GM04504 (cell line): Measurements from ENCODE around the gene RNLS.

Experiments used
- DNase-seq: peaks from one replicate; pipeline ENCODE4 v3.0.0-alpha.2; 2012; ENCODE audit warnings: low read depth

Gene RNLS

DNA sequence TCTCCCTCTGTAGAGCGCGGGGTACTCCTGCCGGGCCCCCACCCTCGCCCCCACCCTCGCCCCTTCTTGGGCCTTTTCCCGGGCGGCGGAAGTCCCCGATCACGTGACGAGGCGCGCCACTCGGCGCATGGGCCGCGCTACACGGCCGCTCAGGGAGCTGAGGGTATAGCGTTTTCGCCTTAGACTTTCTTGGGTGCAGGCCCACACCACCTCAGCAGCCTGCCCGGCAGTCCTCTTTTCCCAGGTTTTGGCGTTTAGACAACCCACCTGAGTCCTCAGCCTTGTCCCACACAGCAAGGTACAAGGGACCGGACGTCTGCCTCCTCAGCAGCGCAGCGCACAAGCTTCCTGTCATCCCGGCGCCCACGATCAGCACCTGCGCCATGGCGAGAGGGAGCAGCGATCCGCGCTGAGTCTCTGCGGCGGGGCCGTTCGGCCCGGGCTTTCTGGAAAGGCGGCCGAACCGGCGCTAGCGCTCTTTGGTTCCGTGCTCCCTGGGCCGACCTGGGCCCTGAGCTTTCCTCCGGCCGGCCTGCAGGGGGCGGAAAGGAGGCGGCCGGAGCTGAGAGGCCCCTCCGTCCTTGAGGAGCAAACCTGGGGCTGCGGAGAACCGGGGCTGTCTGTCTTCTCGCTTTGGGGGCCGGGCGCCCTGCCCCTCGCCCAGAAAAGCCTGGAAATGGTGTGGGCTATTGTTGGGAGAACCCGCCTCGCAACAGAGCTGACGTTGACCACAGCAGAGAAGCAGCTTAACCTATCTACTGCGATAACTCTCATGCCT, at the start of gene RNLS:
Gene RNLS (minus strand): TSS at position 513 of the 778 bp plus-strand sequence.
- peak; percentile 29 for DNase-seq

DNA sequence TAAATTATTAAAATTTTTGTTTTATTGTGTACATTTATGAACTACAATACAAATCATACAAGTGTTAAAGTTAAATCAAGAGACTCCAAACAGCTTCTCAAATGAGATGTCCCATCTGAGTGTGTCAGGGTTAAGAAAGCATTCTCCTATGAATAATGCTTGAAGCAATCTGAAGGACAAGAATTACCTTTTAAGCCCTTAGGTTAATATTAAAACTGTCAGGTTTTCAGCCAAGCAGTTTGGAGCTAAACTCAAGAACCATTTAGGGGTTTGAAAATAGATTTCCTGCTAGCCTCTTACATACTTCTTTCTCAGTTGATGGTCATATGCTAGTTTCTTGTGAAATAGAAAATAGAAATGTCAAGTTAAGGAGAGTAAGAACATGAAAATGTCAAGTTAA, 41.7 kb upstream of the RNLS start:
- DNase-seq, result no peak

DNA sequence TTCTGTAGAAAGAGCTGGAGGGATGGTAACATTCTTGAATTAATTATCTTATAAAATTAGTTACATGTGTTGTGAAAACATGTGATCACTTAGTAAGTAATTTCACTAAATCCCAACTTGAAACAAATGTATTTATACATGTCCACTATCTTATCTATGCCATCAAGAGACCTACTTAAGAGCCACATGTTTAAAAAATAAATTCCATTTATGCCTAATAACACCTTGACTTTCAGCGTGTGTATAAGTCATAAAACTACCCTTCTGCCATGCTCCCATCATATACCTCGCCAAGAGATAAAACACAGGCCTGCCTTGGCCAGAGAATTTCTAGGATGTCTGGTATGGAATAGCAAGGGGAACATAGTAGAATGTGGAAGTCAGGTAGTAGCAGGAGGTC, 40.7 kb upstream of the RNLS start:
- DNase-seq, result no peak

GRCh38 chr10:88620441-88620840, 37.3 kb upstream of the RNLS start:
- DNase-seq, result no peak

- no peak for DNase-seq
Observed at GRCh38 chr10:88618496-88618895, 35.4 kb upstream of the RNLS start.

GRCh38 chr10:88617772-88618300, 34.7 kb upstream of the RNLS start:
- no peak for DNase-seq

DNA sequence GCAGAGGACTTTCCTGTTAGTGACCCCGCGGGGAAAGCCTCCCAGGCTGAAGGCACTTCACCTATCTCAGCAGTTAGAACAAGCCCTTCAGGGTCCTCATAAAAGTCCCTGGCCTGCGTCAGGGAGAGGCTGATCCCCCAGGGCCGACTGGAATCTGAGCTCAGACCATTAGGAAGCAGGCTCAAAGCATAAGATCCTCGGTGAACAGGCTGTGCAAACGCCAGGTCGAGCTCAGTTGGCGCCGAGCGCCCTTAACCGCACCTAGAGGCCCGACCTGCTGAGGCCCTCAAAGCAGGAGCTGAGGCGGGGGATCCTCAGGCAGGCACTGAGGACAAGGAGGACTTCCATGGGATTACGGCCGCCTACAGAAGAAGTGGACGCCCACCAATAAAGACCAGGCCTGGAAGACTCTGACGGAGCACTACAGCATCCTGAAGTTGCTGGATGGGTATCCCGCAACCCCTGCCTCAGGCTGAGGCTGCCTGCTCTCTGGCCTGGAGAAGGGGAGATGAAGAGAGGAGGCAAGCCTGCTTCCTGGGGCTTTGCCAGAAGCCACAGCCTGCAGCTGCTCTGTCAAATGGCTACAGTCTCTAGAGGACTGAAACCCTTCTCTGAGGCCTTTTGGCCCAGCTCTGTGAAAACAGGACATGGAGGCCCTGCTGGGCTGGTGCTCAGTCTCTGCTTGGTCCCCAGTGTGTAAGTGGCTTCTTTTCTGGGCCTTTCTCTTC, 33.3 kb upstream of the RNLS start:
- DNase-seq, result no peak

DNA sequence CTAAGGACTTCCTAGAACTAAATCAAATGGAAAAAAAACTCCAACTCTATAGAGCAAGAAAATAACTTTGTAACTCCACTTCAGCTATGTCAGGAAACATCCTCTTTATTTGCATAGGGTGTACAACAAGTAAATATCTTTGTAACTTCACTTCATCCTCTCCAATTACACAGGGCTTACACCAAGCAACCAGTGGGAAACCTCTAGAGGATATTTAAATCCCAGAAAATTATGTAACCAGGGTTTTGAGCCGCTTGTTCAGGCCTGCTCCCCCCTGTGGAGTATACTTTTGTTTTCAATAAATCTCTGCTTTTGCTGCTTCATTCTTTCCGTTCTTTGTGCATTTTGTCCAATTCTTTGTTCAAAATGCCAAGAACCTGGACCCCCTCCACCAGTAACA, 25.7 kb upstream of the RNLS start:
- no peak for DNase-seq

DNA sequence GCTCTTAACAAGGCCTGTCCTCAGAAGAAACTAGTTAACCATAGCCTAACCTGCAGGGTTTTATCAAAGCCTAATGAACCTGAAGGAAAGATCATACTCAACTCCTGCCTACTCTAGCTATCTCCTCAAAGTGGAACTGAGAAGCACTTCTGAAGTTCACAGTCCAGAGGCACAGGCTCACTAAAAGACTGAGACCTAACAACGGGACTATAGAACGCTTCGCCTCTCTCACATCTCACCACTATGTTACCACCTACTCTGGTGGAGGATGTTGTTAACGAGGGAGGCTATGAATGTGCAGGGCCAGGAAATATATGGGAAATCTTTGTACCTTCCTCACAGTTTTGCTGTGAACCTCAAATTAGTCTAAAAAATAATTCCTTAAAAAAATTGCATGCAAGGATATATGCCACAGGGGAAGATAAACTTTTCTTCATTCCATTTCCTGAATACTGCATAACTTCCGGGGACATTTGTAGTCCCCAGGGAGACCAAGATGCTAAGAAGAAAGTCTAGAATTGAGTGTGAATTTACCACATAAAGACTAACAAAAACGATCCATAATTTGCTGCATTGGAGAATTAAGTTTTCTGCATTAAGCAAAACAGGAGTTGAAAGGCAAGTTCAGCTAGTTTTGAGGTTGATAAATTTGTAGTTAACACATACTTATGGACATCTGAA, 25.1 kb upstream of the RNLS start:
- DNase-seq, result no peak

- no peak for DNase-seq
Observed at GRCh38 chr10:88598055-88598454, 14.9 kb upstream of the RNLS start.

- DNase-seq, result no peak
Observed at GRCh38 chr10:88594482-88594881, 11.4 kb upstream of the RNLS start.

- DNase-seq, result no peak
Observed at GRCh38 chr10:88592906-88593305, 9.8 kb upstream of the RNLS start.

- no peak for DNase-seq
Observed at GRCh38 chr10:88592381-88592780, 9.3 kb upstream of the RNLS start.

DNA sequence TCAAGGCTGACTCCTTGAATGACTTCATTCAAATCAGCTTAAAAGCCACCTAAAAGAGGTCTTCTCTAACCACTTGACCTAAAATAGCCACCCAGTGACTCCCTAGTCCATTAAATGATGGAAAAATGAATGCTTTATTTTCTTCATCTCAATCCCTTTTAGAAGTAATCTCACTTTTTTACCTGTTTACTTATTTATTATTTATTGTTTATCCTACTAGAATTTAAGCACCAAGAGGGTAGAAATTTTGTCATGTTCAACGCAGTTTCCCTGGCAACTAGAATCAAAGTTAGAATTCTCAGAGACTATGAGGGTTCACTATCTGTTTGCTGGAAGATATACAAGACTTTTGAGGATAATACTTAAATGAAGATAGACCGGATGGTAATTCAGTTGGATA, 3.3 kb upstream of the RNLS start, which contains the start of gene LIPJ:
Gene LIPJ (plus strand): TSS at position 301 of the 400 bp plus-strand sequence. CDS start 3,926 bp downstream, outside the sequence.
- DNase-seq, result no peak

- no peak for DNase-seq
Observed at GRCh38 chr10:88583584-88583957, 453 bp upstream of the RNLS start.

DNA sequence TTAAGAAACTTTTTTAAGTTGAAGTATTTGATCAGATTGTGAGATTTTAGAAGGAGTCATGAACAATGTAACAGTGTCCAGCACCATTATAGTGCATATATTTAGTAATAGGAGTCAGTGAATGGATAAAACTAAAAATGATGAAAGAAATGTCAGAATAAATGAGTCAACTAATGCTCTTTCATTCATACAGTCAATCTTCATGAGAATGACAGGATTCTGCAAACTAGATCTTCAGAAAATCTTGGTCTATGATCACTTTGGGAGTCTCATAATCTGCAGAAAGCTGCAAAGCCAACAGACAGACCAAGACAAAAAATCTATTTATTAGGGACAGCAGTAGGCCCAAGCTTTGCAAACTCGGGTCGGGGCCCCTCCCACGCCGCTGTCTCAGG, 710 bp downstream of the RNLS start:
- no peak for DNase-seq

GRCh38 chr10:88565072-88565471, 18.0 kb downstream of the RNLS start:
- DNase-seq, result no peak

DNA sequence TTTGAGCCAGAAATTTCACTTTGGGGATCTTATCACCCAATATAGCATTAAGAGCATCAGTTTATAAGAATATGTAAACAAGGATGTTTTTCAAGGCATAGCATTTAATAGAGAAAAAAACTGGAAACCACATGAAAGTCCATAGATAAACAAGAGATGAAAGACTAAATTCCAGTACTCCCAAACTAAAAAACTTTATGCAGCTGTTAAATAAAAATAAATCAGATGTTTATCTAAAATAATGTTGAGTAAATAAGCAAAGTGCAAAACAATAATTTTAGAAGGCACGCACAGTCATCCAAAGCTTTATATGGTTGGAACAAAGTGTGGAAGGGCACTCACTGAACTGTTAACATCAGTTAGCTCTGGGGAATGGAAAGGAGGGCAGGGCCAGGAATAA, 21.0 kb downstream of the RNLS start:
- DNase-seq, result no peak

DNA sequence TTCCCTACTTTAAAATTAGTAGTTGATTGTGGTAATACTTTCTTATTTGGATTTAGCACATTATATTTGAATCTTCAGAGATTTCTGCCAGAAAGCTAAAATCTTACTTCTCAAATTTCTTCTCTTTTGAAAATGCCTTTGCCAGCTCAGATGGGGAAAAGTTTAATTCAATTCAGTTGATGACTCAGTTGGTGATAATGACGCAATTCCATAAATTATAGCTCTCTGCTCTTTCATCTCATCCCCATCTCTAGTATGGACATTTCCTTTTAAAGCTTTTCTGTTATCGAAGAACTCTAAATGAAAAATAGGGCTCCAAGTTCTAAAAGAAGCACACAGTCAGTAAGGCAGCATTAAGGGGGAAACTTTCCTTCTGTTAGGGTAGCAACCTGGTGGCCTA, 25.5 kb downstream of the RNLS start:
- DNase-seq, result peak; percentile 40

GRCh38 chr10:88557256-88557655, 25.9 kb downstream of the RNLS start:
- no peak for DNase-seq

GRCh38 chr10:88555190-88555908, 27.8 kb downstream of the RNLS start:
- no peak for DNase-seq

DNA sequence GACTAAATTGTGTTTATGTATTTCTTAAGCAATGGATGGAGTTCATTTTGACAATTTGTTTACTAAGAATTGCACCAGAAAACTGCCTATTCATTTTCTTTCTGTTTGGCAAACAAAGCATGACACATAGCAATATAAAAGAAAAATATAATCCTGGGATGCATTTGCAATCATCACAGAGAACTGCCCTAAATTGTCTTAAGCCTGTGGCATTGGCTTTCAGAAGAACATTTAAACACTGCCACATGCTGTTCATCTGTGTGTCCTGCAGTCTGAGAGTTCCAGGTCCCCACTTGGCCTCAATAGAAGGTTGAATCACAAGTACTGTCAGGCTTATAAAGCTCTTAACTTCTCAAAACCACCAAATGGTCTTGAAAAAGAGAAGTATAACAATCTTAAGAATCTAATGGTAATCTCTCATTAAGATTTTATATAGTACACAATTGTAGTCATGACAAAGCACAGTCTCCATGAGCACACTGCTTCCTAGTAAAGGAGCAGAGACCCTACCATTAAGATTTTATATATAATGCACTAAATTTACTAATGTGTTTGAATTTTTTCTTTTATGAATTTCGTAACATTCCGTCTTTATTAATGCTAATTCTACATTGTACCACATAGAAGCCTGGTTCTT, 29.9 kb downstream of the RNLS start:
- DNase-seq, result peak; percentile 62
